GM12878 (cell line): ENCODE results near the gene GPN2. TPM values are rescaled to one million over a fixed set of nuclear protein-coding genes. Genes with fewer than 3 reads are reported as not detected.
A peak's percentile ranks its signal among the peaks of the same experiment; 100 is the strongest.

Source experiments
- ATAC-seq: fragments of 200-7000 bp; cut with Tn5 transposase; 3 replicates; pipeline ENCODE4 v1.9.1; 2020; ENCODE audit warnings: mild to moderate bottlenecking, moderate library complexity
- BruUV-seq: library from RNA; stranded (reverse); fragments of 400-500 nt; replicated peaks from 2 replicates; lab custom pipeline; 2021; lab: Mats Ljungman, UMichigan
- CTCF ChIA-PET: fragments of 300-600 bp; sonication (Branson Sonifier 250); formaldehyde crosslinking; extraction: SDS; loops from one replicate; lab custom pipeline; 2021; ENCODE audit warnings: inconsistent platforms; lab: Yijun Ruan, JAX
- POLR2A ChIA-PET: fragments of 350-600 bp; formaldehyde crosslinking; extraction: SDS; loops from one replicate; lab custom pipeline; 2021; ENCODE audit warnings: inconsistent platforms; lab: Charles Lee
- RAD21 ChIA-PET: fragments of 300-600 bp; sonication (Branson Sonifier 250); formaldehyde crosslinking; loops from one replicate; lab custom pipeline; 2023; ENCODE audit warnings: antibody characterized with exemption; ENCODE audit not compliant: unreplicated experiment; lab: Charles Lee
- SMC1A ChIA-PET: fragments of 300-600 bp; sonication (Branson Sonifier 250); formaldehyde crosslinking; loops from one replicate; lab custom pipeline; 2023; ENCODE audit not compliant: unreplicated experiment, uncharacterized antibody; lab: Charles Lee
- DNase-seq: peaks from one replicate; pipeline ENCODE4 v3.0.0-alpha.2; 2011; ENCODE audit warnings: low read depth, low spot score
- FAIRE-seq: peaks from 3 replicates; lab custom pipeline; 2011; peaks lifted over from hg19 to GRCh38; lab: Jason Lieb, UNC
- H2AFZ ChIP-seq: 2 replicates; pipeline ENCODE4 v1.6.0; 2011; ENCODE audit warnings: low read depth, low read length, control low read depth; ENCODE audit not compliant: control insufficient read depth
- H3K27ac ChIP-seq: 2 replicates; pipeline ENCODE4 v1.5.1; 2011; ENCODE audit warnings: control low read depth; ENCODE audit not compliant: control insufficient read depth, insufficient read depth
- H3K27me3 ChIP-seq, 2 experiments: replicated peaks in 1 of 2; 2 replicates each; pipeline versions ENCODE4 v1.6.0 to v1.6.1; 2011; ENCODE audit warnings: low read length in 1 of 2; ENCODE audit not compliant: control insufficient read depth in 2 of 2, insufficient read depth in 2 of 2
- H3K36me3 ChIP-seq, 2 experiments: 2 replicates each; pipeline ENCODE4 v1.5.1; 2011; ENCODE audit warnings: low read length in 1 of 2; ENCODE audit not compliant: control insufficient read depth in 2 of 2, insufficient read depth in 2 of 2
- H3K4me1 ChIP-seq: 2 replicates; pipeline ENCODE4 v1.6.1; 2011; ENCODE audit warnings: mild to moderate bottlenecking, low read length, moderate library complexity, mixed read lengths; ENCODE audit not compliant: control insufficient read depth, insufficient read depth
- H3K4me2 ChIP-seq: 2 replicates; pipeline ENCODE4 v1.6.0; 2011; ENCODE audit warnings: control low read depth; ENCODE audit not compliant: control insufficient read depth, insufficient read depth
- H3K4me3 ChIP-seq: fragments of 200-600 bp; sonication (generic); 2 replicates; pipeline ENCODE4 v1.5.1; 2016
- H3K79me2 ChIP-seq: 2 replicates; pipeline ENCODE4 v1.6.0; 2011; ENCODE audit warnings: low read length; ENCODE audit not compliant: control insufficient read depth, insufficient read depth
- H3K9ac ChIP-seq: 2 replicates; pipeline ENCODE4 v1.8.0; 2011; ENCODE audit warnings: low read length, control low read depth, mixed read lengths; ENCODE audit not compliant: control insufficient read depth, insufficient read depth
- H3K9me3 ChIP-seq: replicated peaks from 3 replicates; pipeline ENCODE4 v1.5.1; 2011; ENCODE audit warnings: mild to moderate bottlenecking, low read length; ENCODE audit not compliant: control insufficient read depth, insufficient read depth
- H4K20me1 ChIP-seq: 2 replicates; pipeline ENCODE4 v1.6.0; 2011; ENCODE audit not compliant: control insufficient read depth, insufficient read depth
- EGR1 ChIP-seq, 2 experiments: IDR thresholded peaks; 1 replicate in 1 of 2; 2 replicates in 1 of 2; pipeline ENCODE4 v1.6.1; 2011 to 2012; ENCODE audit warnings: low read depth in 2 of 2, low read length in 2 of 2, borderline replicate concordance in 1 of 2, mild to moderate bottlenecking in 1 of 2, moderate library complexity in 1 of 2
- HCFC1 ChIP-seq: fragments of 150-350 bp; IDR thresholded peaks from 2 replicates; pipeline ENCODE4 v1.6.1; 2014; ENCODE audit warnings: low read length
- HSF1 ChIP-seq: fragments of 150-350 bp; IDR thresholded peaks from 2 replicates; pipeline ENCODE4 v1.6.1; 2014; ENCODE audit warnings: mild to moderate bottlenecking, low read depth, low read length
- JUNB ChIP-seq: IDR thresholded peaks from 2 replicates; pipeline ENCODE4 v1.6.1; 2016; ENCODE audit warnings: antibody characterized with exemption, mild to moderate bottlenecking
- KLF5 ChIP-seq: fragments of 450-650 bp; IDR thresholded peaks from 2 replicates; pipeline ENCODE4 v1.6.1; 2014; ENCODE audit warnings: mild to moderate bottlenecking; ENCODE audit not compliant: partially characterized antibody
- MLLT1 ChIP-seq: fragments of 450-650 bp; IDR thresholded peaks from 2 replicates; pipeline ENCODE4 v1.6.1; 2016; ENCODE audit warnings: mild to moderate bottlenecking
- NFXL1 ChIP-seq: fragments of 450-650 bp; IDR thresholded peaks from 2 replicates; pipeline ENCODE4 v1.6.1; 2017; ENCODE audit warnings: antibody characterized with exemption, mild to moderate bottlenecking, borderline replicate concordance
- POU2F2 ChIP-seq: IDR thresholded peaks from 3 replicates; pipeline ENCODE4 v1.6.1; 2011; ENCODE audit warnings: low read depth, mild to moderate bottlenecking, low read length, borderline replicate concordance
- ZNF384 ChIP-seq: IDR thresholded peaks from 2 replicates; pipeline ENCODE4 v1.6.1; 2012; ENCODE audit warnings: low read depth, mild to moderate bottlenecking, low read length, improper control_type of control experiment, borderline replicate concordance
- WGBS: methylation state at CpG from one replicate; pipeline ENCODE4 v1.1.6; 2016; ENCODE audit warnings: low lambda C conversion rate; ENCODE audit not compliant: insufficient replicate concordance, insufficient coverage; ENCODE audit errors: missing lambda C conversion rate; 5-methylcytosine and 5-hydroxymethylcytosine counted together
- in situ Hi-C: fragments of 300-500 bp; cut with MboI; formaldehyde crosslinking; loops from 9 replicates; pipeline ENCODE4 v1.14.3; 2018; ENCODE audit warnings: mixed read lengths
- intact Hi-C: fragments of 100-400 bp; cut with micrococcal nuclease; formaldehyde crosslinking; loops from one replicate; pipeline ENCODE4 v1.14.2; 2022; ENCODE audit not compliant: unreplicated experiment
- polyA plus RNA-seq, 11 experiments: library from polyadenylated mRNA; depleted of rRNA in 4 of 11; unstranded in 6 of 11; stranded (reverse) in 5 of 11; fragments of >200 nt; fragmentation: Nextera tagmentation in 4 of 11; fragmentation: Illumina TruSeq in 1 of 11; extraction: Ambion mirVana in 4 of 11; extraction: Trizol in 1 of 11; gene quantifications; 1 replicate in 1 of 11; 2 replicates in 10 of 11; pipeline versions ENCODE4 v1.2.1 to v1.2.3, GENCODE V29; 2011 to 2016; ENCODE audit warnings: inconsistent platforms in 2 of 11, missing spikeins in 2 of 11, low read depth in 1 of 11
- total RNA-seq, 4 experiments: library from RNA; depleted of rRNA in 3 of 4; stranded (reverse); fragments of >200 nt in 3 of 4; fragmentation: Illumina TruSeq in 1 of 4; extraction: Trizol in 1 of 4; gene quantifications; 2 replicates each; pipeline versions ENCODE4 v1.2.1 to v1.2.3, GENCODE V29; 2013 to 2021

The GPN2 gene
- total and polyA plus RNA-seq, 10 of the 15 experiments (the other 5 are each of a cell fraction or from before 2014, with no cell fraction given): 8.3 to 61.4 (median 23.3) TPM

- TF ChIP-seq POU2F2 (0 out of 3 replicates have a peak, but pooled peaks have one; percentile 51), HCFC1 (peak; percentile 78), ZNF384 (no peak), NFXL1 (no peak), KLF5 (peak; percentile 84), EGR1 (IDR thresholded peaks at IDR 0.05; ENCODE audit: borderline replicate concordance in 1 of 2, low read depth in 2 of 2, low read length in 2 of 2) (peak in 1 of 2 experiments; percentile 63; a peak in 1 of 3 replicates)
Measured at GRCh38 chr1:26900001-26900814, 10.1 kb upstream of the GPN2 start, which contains the start of gene GPATCH3 (continued).

GRCh38 chr1:26897351-26897750 lies 7.3 kb upstream of the GPN2 start:
- no peak for ATAC-seq
- H3K9ac ChIP-seq: no peak overlapping the region
- CTCF ChIA-PET: interaction anchor here (0.9 to 1.9 kb wide), 2 partner anchors 9 to 146 kb away, joined by 3 to 6 read pairs; no protein-coding TSS in a partner anchor
- TF ChIP-seq JUNB: no peak
- TF ChIP-seq MLLT1: no peak
- no peak for TF ChIP-seq HSF1
- TF ChIP-seq, all 136 proteins: peak for 0
- Histone ChIP-seq H3K36me3 (peaks cover 4 to 7% of the 10 kb centered on the region in 2 experiments; a peak in 3 of 4 replicates), H2AFZ (no peak overlapping the region), H3K4me3 (no peak overlapping the region), H3K9me3 (no peaks in the 10 kb centered on the region), H3K27me3 (no peaks in the 10 kb centered on the region), H3K79me2 (peaks cover 18% of the 10 kb centered on the region), H3K4me2 (no peak overlapping the region), H3K27ac (no peak overlapping the region), H4K20me1 (no peaks in the 10 kb centered on the region), H3K4me1 (peaks cover 6% of the 10 kb centered on the region; the same call in 1 of the 2 replicates)
- SMC1A ChIA-PET: interaction anchor here (0.7 kb wide), 1 partner anchor 9 kb away, joined by 3 read pairs; no protein-coding TSS in a partner anchor
- POLR2A ChIA-PET: interaction anchor here (0.7 kb wide), 1 partner anchor 10 kb away, joined by 3 read pairs; no protein-coding TSS in a partner anchor
- BruUV-seq: no TSS peak
- 97% methylated on average over 9 of the region's 9 CpGs for WGBS
- in situ Hi-C loops: no loop called here
- DNase-seq: no peak
- RAD21 ChIA-PET: no interaction called here
- intact Hi-C loops: no loop called here
- no peak for FAIRE-seq
